Fibroblast of mammary gland (primary cell): ENCODE data around the gene ARHGEF10L.

Experiments
- DNase-seq: peaks from one replicate; pipeline ENCODE4 v3.0.0-alpha.2; 2010; ENCODE audit warnings: low read depth
- H3K4me3 ChIP-seq: 2 replicates; pipeline ENCODE4 v1.5.1; 2011; ENCODE audit warnings: low read depth, mild to moderate bottlenecking, low read length, moderate library complexity; ENCODE audit not compliant: control insufficient read depth
- CTCF ChIP-seq: conservative IDR thresholded peaks from 2 replicates; pipeline ENCODE4 v1.5.1; 2011; ENCODE audit warnings: low read depth, low read length, inconsistent platforms; ENCODE audit not compliant: control insufficient read depth, insufficient read depth

Gene ARHGEF10L

GRCh38 chr1:17514776-17515175, 24.7 kb upstream of the ARHGEF10L start:
- no peak for DNase-seq
- no peak for TF ChIP-seq CTCF
- no peak overlapping the region for H3K4me3 ChIP-seq

GRCh38 chr1:17515902-17516301, 23.6 kb upstream of the ARHGEF10L start:
- TF ChIP-seq CTCF, result no peak
- DNase-seq, result no peak
- no peak overlapping the region for H3K4me3 ChIP-seq

GRCh38 chr1:17516303-17517214, 22.9 kb upstream of the ARHGEF10L start:
- no peak for DNase-seq
- no peak overlapping the region for H3K4me3 ChIP-seq
- TF ChIP-seq CTCF, result no peak

GRCh38 chr1:17520041-17520440, 19.5 kb upstream of the ARHGEF10L start:
- no peak overlapping the region for H3K4me3 ChIP-seq
- DNase-seq, result no peak
- no peak for TF ChIP-seq CTCF

GRCh38 chr1:17520473-17521319, 18.8 kb upstream of the ARHGEF10L start:
- H3K4me3 ChIP-seq, result no peak overlapping the region
- no peak for TF ChIP-seq CTCF
- DNase-seq, result no peak

- TF ChIP-seq CTCF, result no peak
- no peak overlapping the region for H3K4me3 ChIP-seq
- DNase-seq, result no peak
Measured at GRCh38 chr1:17521946-17522612, 17.4 kb upstream of the ARHGEF10L start.
